ENCODE results near the gene EDRF1.

DNA sequence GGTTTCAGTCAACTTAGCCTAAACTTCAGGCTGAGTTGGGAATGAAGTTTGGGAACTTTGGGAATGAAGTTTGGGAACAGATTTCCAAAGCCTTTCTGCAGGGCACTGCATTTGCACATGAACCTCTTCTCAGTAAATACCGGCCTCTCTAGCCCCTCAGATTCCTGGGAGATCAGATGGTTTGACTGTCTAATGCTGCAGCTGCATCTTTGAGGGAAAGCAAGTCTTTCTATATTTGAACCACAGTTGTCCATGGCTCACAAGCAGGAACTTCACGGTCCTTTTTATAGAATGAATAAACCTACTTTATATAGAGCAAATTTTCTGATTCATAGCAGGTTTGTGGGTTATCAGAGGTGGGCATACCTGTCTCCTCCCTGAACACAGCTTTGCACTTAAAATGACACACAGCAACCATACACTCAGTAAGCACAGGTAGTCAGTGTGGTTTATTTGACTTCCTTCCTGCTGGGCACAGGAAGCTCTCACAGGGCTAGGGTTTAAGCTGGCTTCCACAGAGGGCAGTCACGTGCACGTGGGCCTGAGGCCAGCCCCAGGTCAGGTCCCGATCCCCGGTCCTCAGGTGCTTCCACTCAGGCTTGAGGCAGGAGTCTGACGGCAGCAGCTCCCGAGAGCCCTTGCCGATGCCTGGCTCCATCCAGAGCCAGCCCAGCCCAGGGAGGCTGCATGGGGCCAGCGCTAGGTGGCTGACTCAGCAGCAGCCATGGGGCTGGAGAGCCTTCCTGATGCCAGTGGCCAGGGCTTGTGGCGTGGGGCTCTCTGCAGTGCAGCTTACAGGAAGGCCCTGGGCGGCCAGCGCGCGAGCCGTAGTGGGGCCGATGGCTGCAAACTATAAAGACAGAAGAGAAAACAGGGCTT is 68.9 kb downstream of the EDRF1 start:
- TF ChIP-seq EP300 (IDR thresholded peaks at IDR 0.05) = no peak
- TF ChIP-seq POLR2A (IDR thresholded peaks at IDR 0.05) = no peak
